Measurements from ENCODE around the gene DTX3. TPM values are rescaled to one million over a fixed set of nuclear protein-coding genes. Genes with fewer than 3 reads are reported as not detected.

The DTX3 gene
- total and polyA plus RNA-seq, 7 experiments from 2014 or later = 5.3 to 42.5 (median 25.5) TPM

- Mint-ChIP-seq H3K27me3 (peaks cover 0 to 26% (median 12%) of the 10 kb centered on the region in 5 donors), H3K27ac (peak overlapping the region in 2 of 9 donors; percentile 2 to 31), H3K9me3 (no peaks in the 10 kb centered on the region), H3K4me1 (peaks cover 13 to 46% (median 33%) of the 10 kb centered on the region in 7 donors), H3K36me3 (peaks cover 0 to 13% (median 1%) of the 10 kb centered on the region in 5 donors), H3K4me3 (peak overlapping the region in 2 of 10 donors; percentile 2 to 30)
- no peak overlapping the region for H3K4me3 ChIP-seq (ENCODE audit: low read length)
- H3K27me3 ChIP-seq (ENCODE audit: control insufficient read depth in 2 of 2, insufficient read depth in 2 of 2, low read length in 2 of 2) = peaks cover 0 to 2% of the 10 kb centered on the region in 2 donors
- H3K9me3 ChIP-seq (ENCODE audit: control insufficient read depth in 2 of 3, low read length in 3 of 3) = no peaks in the 10 kb centered on the region
- DNase-seq = no peak
- no peak for ATAC-seq
- ChIA-PET POLR2A (interaction anchor here (0.6 to 1.2 kb wide), 2 partner anchors 18 to 380 kb away, joined by 3 to 5 read pairs; no protein-coding TSS in a partner anchor), CTCF (interaction anchor here (0.6 to 1.4 kb wide), 2 partner anchors 13 to 24 kb away, joined by 3 read pairs; no protein-coding TSS in a partner anchor)
- H3K27ac ChIP-seq (ENCODE audit: low read depth, low read length) = no peak overlapping the region
- peaks cover 19 to 27% of the 10 kb centered on the region in 2 donors for H3K4me1 ChIP-seq (ENCODE audit: control insufficient read depth in 2 of 2, insufficient read depth in 2 of 2, low read length in 2 of 2)
- intact Hi-C loops (cut with micrococcal nuclease) = loop anchor here in 1 of 2 donors (2.0 kb wide), 1 partner anchor 13 kb away; no protein-coding TSS in a partner anchor
- no peaks in the 10 kb centered on the region for H3K36me3 ChIP-seq (ENCODE audit: control insufficient read depth in 2 of 3, insufficient read depth in 3 of 3, low read length in 3 of 3)
These were observed 3.5 kb downstream of the DTX3 start for GRCh38 chr12:57607958-57608663.

- H3K27me3 ChIP-seq (ENCODE audit: control insufficient read depth in 2 of 2, insufficient read depth in 2 of 2, low read length in 2 of 2) = peaks cover 0 to 2% of the 10 kb centered on the region in 2 donors
- Mint-ChIP-seq H3K27me3 (peaks cover 0 to 37% (median 12%) of the 10 kb centered on the region in 5 donors), H3K27ac (no peak overlapping the region), H3K9me3 (no peaks in the 10 kb centered on the region), H3K4me3 (peak overlapping the region in 1 of 10 donors; percentile 25), H3K4me1 (peaks cover 7 to 35% (median 22%) of the 10 kb centered on the region in 7 donors), H3K36me3 (peaks cover 0 to 13% (median 0%) of the 10 kb centered on the region in 5 donors)
- H3K4me1 ChIP-seq (ENCODE audit: control insufficient read depth in 2 of 2, insufficient read depth in 2 of 2, low read length in 2 of 2) = peaks cover 10 to 19% of the 10 kb centered on the region in 2 donors
- intact Hi-C loops (cut with micrococcal nuclease) = no loop called here
- H3K9me3 ChIP-seq (ENCODE audit: control insufficient read depth in 2 of 3, low read length in 3 of 3) = no peaks in the 10 kb centered on the region
- H3K36me3 ChIP-seq (ENCODE audit: control insufficient read depth in 2 of 3, insufficient read depth in 3 of 3, low read length in 3 of 3) = no peaks in the 10 kb centered on the region
- CTCF ChIA-PET = interaction anchor here (1.0 kb wide), 1 partner anchor 151 kb away, joined by 3 read pairs; no protein-coding TSS in a partner anchor
- no peak overlapping the region for H3K4me3 ChIP-seq (ENCODE audit: low read length)
- no peak overlapping the region for H3K27ac ChIP-seq (ENCODE audit: low read depth, low read length)
- ATAC-seq (no peak), DNase-seq (no peak)
- POLR2A ChIA-PET = interaction anchor here (0.9 to 1.0 kb wide), 2 partner anchors 18 to 19 kb away, joined by 3 to 4 read pairs; partner anchors contain the start of gene PIP4K2C
These were observed 4.6 kb downstream of the DTX3 start for GRCh38 chr12:57609101-57609780.

- Mint-ChIP-seq H3K36me3 (peaks cover 0 to 13% (median 0%) of the 10 kb centered on the region in 5 donors), H3K27ac (peak overlapping the region in 3 of 9 donors; percentile 15 to 84 (median 49)), H3K27me3 (peaks cover 0 to 44% (median 15%) of the 10 kb centered on the region in 5 donors), H3K9me3 (no peaks in the 10 kb centered on the region), H3K4me3 (peak overlapping the region; percentile 65 to 85 (median 80)), H3K4me1 (peaks cover 7 to 29% (median 16%) of the 10 kb centered on the region in 7 donors)
- Histone ChIP-seq H3K9me3 (ENCODE audit: control insufficient read depth in 2 of 3, low read length in 3 of 3) (no peaks in the 10 kb centered on the region), H3K4me3 (ENCODE audit: low read length) (no peak overlapping the region), H3K27me3 (ENCODE audit: control insufficient read depth in 2 of 2, insufficient read depth in 2 of 2, low read length in 2 of 2) (peaks cover 0 to 2% of the 10 kb centered on the region in 2 donors), H3K27ac (ENCODE audit: low read depth, low read length) (no peak overlapping the region), H3K36me3 (ENCODE audit: control insufficient read depth in 2 of 3, insufficient read depth in 3 of 3, low read length in 3 of 3) (no peaks in the 10 kb centered on the region), H3K4me1 (ENCODE audit: control insufficient read depth in 2 of 2, insufficient read depth in 2 of 2, low read length in 2 of 2) (peaks cover 6 to 17% of the 10 kb centered on the region in 2 donors)
- intact Hi-C loops (cut with micrococcal nuclease) = no loop called here
- DNase-seq (no peak), ATAC-seq (no peak)
- POLR2A ChIA-PET = interaction anchor here (0.9 to 1.1 kb wide), 3 partner anchors 10 to 20 kb away, joined by 3 to 4 read pairs (median 3); partner anchors contain the start of gene PIP4K2C
- CTCF ChIA-PET = interaction anchor here (0.8 to 1.0 kb wide), 2 partner anchors 132 to 151 kb away, joined by 3 read pairs; no protein-coding TSS in a partner anchor
These were observed 5.3 kb downstream of the DTX3 start for GRCh38 chr12:57609781-57610553.

- H3K9me3 ChIP-seq (ENCODE audit: control insufficient read depth in 2 of 3, low read length in 3 of 3) = no peaks in the 10 kb centered on the region
- H3K27me3 ChIP-seq (ENCODE audit: control insufficient read depth in 2 of 2, insufficient read depth in 2 of 2, low read length in 2 of 2) = peaks cover 0 to 2% of the 10 kb centered on the region in 2 donors
- H3K27ac ChIP-seq (ENCODE audit: low read depth, low read length) = no peak overlapping the region
- peak overlapping the region; percentile 60 for H3K4me3 ChIP-seq (ENCODE audit: low read length)
- ChIA-PET POLR2A (interaction anchor here (0.6 to 1.1 kb wide), 3 partner anchors 8 to 510 kb away, joined by 3 to 4 read pairs (median 3); no protein-coding TSS in a partner anchor), CTCF (interaction anchor here (0.8 kb wide), 1 partner anchor 131 kb away, joined by 3 read pairs; no protein-coding TSS in a partner anchor)
- peaks cover 0 to 11% of the 10 kb centered on the region in 2 donors for H3K4me1 ChIP-seq (ENCODE audit: control insufficient read depth in 2 of 2, insufficient read depth in 2 of 2, low read length in 2 of 2)
- DNase-seq (no peak), ATAC-seq (peak; percentile 24)
- Mint-ChIP-seq H3K27me3 (peaks cover 0 to 49% (median 18%) of the 10 kb centered on the region in 5 donors), H3K4me1 (peaks cover 3 to 23% (median 10%) of the 10 kb centered on the region in 7 donors), H3K4me3 (peak overlapping the region; percentile 65 to 85 (median 80)), H3K9me3 (no peaks in the 10 kb centered on the region), H3K36me3 (peaks cover 0 to 13% (median 0%) of the 10 kb centered on the region in 5 donors), H3K27ac (peak overlapping the region in 6 of 9 donors; percentile 15 to 84 (median 42))
- intact Hi-C loops (cut with micrococcal nuclease) = no loop called here
- H3K36me3 ChIP-seq (ENCODE audit: control insufficient read depth in 2 of 3, insufficient read depth in 3 of 3, low read length in 3 of 3) = no peaks in the 10 kb centered on the region
These were observed 6.0 kb downstream of the DTX3 start for GRCh38 chr12:57610554-57611107.

GRCh38 chr12:57611108-57611826 is 6.6 kb downstream of the DTX3 start, which contains the start of gene ARHGEF25:
ARHGEF25 (plus strand) TSS chr12:57611435; CDS start chr12:57611895, 460 bp downstream.
- peak within 1 kb of the TSS in 6 of 9 donors; percentile 15 to 84 (median 42) for H3K27ac Mint-ChIP-seq
- ATAC-seq (peak; percentile 61), DNase-seq (peak in 4 of 9 donors; percentile 20 to 53 (median 32))
- H3K36me3 Mint-ChIP-seq = peaks cover 0 to 13% (median 0%) of the 10 kb centered on the region in 5 donors
- H3K36me3 ChIP-seq (ENCODE audit: control insufficient read depth in 2 of 3, insufficient read depth in 3 of 3, low read length in 3 of 3) = no peaks in the 10 kb centered on the region
- ChIA-PET CTCF (no interaction called here), POLR2A (interaction anchor here (0.6 to 1.1 kb wide), 3 partner anchors 9 to 511 kb away, joined by 3 to 4 read pairs (median 3); no protein-coding TSS in a partner anchor)
- H3K27me3 ChIP-seq (ENCODE audit: control insufficient read depth in 2 of 2, insufficient read depth in 2 of 2, low read length in 2 of 2) = peaks cover 0 to 2% of the 10 kb centered on the region in 2 donors
- H3K4me1 Mint-ChIP-seq = peaks cover 0 to 16% (median 6%) of the 10 kb centered on the region in 7 donors
- H3K4me3 ChIP-seq (ENCODE audit: low read length) = peak within 1 kb of the TSS; percentile 60
- H3K27ac ChIP-seq (ENCODE audit: low read depth, low read length) = peak within 1 kb of the TSS; percentile 11
- no peaks in the 10 kb centered on the region for H3K9me3 ChIP-seq (ENCODE audit: control insufficient read depth in 2 of 3, low read length in 3 of 3)
- no peaks in the 10 kb centered on the region for H3K9me3 Mint-ChIP-seq
- intact Hi-C loops (cut with micrococcal nuclease) = no loop called here
- H3K4me1 ChIP-seq (ENCODE audit: control insufficient read depth in 2 of 2, insufficient read depth in 2 of 2, low read length in 2 of 2) = peaks cover 0 to 8% of the 10 kb centered on the region in 2 donors
- H3K27me3 Mint-ChIP-seq = peaks cover 0 to 54% (median 24%) of the 10 kb centered on the region in 5 donors
- peak within 1 kb of the TSS; percentile 65 to 88 (median 80) for H3K4me3 Mint-ChIP-seq

Data from naive thymus-derived CD4-positive, alpha-beta T cell (primary cell).